ENCODE data around the gene RPS16. TPM values are rescaled to one million over a fixed set of nuclear protein-coding genes. Genes with fewer than 3 reads are reported as not detected.

RPS16 gene
- total RNA-seq, 1 donor from 2014 or later = 1,446 TPM

- Histone ChIP-seq H3K27ac (peak overlapping the region; percentile 100), H3K9me3 (no peaks in the 10 kb centered on the region), H3K27me3 (no peaks in the 10 kb centered on the region), H3K4me3 (peak overlapping the region; percentile 97), H3K4me1 (peaks cover 29% of the 10 kb centered on the region), H3K36me3 (peaks cover 18% of the 10 kb centered on the region)
- no peak for ATAC-seq
- DNase-seq = no peak
- intact Hi-C loops (cut with DNase I) = no loop called here
- no peak for TF ChIP-seq CTCF (IDR thresholded peaks at IDR 0.05)
Observed at GRCh38 chr19:39411081-39411831, 24.5 kb downstream of the RPS16 start.

GRCh38 chr19:39410831-39411080 lies 25.0 kb downstream of the RPS16 start:
- intact Hi-C loops (cut with DNase I) = no loop called here
- Histone ChIP-seq H3K4me1 (peaks cover 32% of the 10 kb centered on the region), H3K27ac (peak overlapping the region; percentile 100), H3K27me3 (no peaks in the 10 kb centered on the region), H3K4me3 (peak overlapping the region; percentile 97), H3K36me3 (peaks cover 18% of the 10 kb centered on the region), H3K9me3 (no peaks in the 10 kb centered on the region)
- DNase-seq = no peak
- no peak for ATAC-seq
- no peak for TF ChIP-seq CTCF (IDR thresholded peaks at IDR 0.05)

- peak overlapping the region; percentile 100 for H3K27ac ChIP-seq
- peaks cover 36% of the 10 kb centered on the region for H3K4me1 ChIP-seq
- no peaks in the 10 kb centered on the region for H3K27me3 ChIP-seq
- H3K4me3 ChIP-seq = peak overlapping the region; percentile 97
- no peaks in the 10 kb centered on the region for H3K9me3 ChIP-seq
- ATAC-seq (peak; percentile 20), DNase-seq (peak; percentile 92)
- TF ChIP-seq CTCF (IDR thresholded peaks at IDR 0.05) = no peak
- intact Hi-C loops (cut with DNase I) = no loop called here
- H3K36me3 ChIP-seq = peaks cover 18% of the 10 kb centered on the region
Observed at GRCh38 chr19:39410017-39410830, 25.5 kb downstream of the RPS16 start.

GRCh38 chr19:39409208-39410016 lies 26.3 kb downstream of the RPS16 start:
- peaks cover 36% of the 10 kb centered on the region for H3K4me1 ChIP-seq
- ATAC-seq = peak; percentile 58
- TF ChIP-seq CTCF (IDR thresholded peaks at IDR 0.05) = no peak

GRCh38 chr19:39408392-39409207 lies 27.1 kb downstream of the RPS16 start:
- DNase-seq = no peak
- intact Hi-C loops (cut with DNase I) = no loop called here
- no peaks in the 10 kb centered on the region for H3K9me3 ChIP-seq
- H3K36me3 ChIP-seq = peaks cover 18% of the 10 kb centered on the region
- no peak for TF ChIP-seq CTCF (IDR thresholded peaks at IDR 0.05)
- no peaks in the 10 kb centered on the region for H3K27me3 ChIP-seq
- no peak for ATAC-seq
- H3K4me3 ChIP-seq = peak overlapping the region; percentile 97
- peaks cover 33% of the 10 kb centered on the region for H3K4me1 ChIP-seq
- peak overlapping the region; percentile 100 for H3K27ac ChIP-seq

More at GRCh38 chr19:39409208-39410016, 26.3 kb downstream of the RPS16 start:
- intact Hi-C loops (cut with DNase I) = no loop called here
- Histone ChIP-seq H3K27ac (peak overlapping the region; percentile 100), H3K4me3 (peak overlapping the region; percentile 97), H3K27me3 (no peaks in the 10 kb centered on the region), H3K36me3 (peaks cover 18% of the 10 kb centered on the region), H3K9me3 (no peaks in the 10 kb centered on the region)
- peak; percentile 98 for DNase-seq
